Esophagus muscularis mucosa (tissue), 4 donors: Measurements from ENCODE around the gene NAA80. TPM values are rescaled to one million over a fixed set of nuclear protein-coding genes. Genes with fewer than 3 reads are reported as not detected.

Experiments used
- DNase-seq: peaks from one replicate; pipeline ENCODE4 v3.0.0-alpha.2; 2017; ENCODE audit errors: extremely low spot score
- H3K27ac ChIP-seq, 4 donors: fragments of 200-600 bp; sonication (generic); replicated peaks in 1 of 4; 1 replicate in 3 of 4; 2 replicates in 1 of 4; pipeline ENCODE4 v1.5.1; 2016 to 2019; ENCODE audit warnings: mild to moderate bottlenecking in 1 of 4
- H3K27me3 ChIP-seq, 4 donors: fragments of 200-600 bp; sonication (generic); one replicate each; pipeline versions ENCODE4 v1.5.1 to v1.6.0; 2016 to 2019
- H3K36me3 ChIP-seq, 4 donors: fragments of 200-600 bp; sonication (generic); one replicate each; pipeline ENCODE4 v1.5.1; 2016 to 2019
- H3K4me1 ChIP-seq, 4 donors: fragments of 200-600 bp; sonication (generic); one replicate each; pipeline ENCODE4 v1.5.1; 2016 to 2019
- H3K4me3 ChIP-seq, 4 donors: fragments of 200-600 bp; sonication (generic); 1 replicate in 2 of 4; 2 replicates in 2 of 4; pipeline ENCODE4 v1.5.1; 2016 to 2019; ENCODE audit warnings: mild to moderate bottlenecking in 4 of 4, moderate library complexity in 1 of 4
- H3K9me3 ChIP-seq, 4 donors: fragments of 200-600 bp; sonication (generic); 1 replicate in 3 of 4; 2 replicates in 1 of 4; pipeline ENCODE4 v1.5.1; 2016 to 2019
- CTCF ChIP-seq, 3 experiments: fragments of 200-600 bp in 2 of 3; fragments of 450-650 bp in 1 of 3; sonication (generic) in 2 of 3; IDR thresholded peaks; one replicate each; pipeline ENCODE4 v1.5.1; 2017 to 2019; ENCODE audit warnings: antibody characterized with exemption in 3 of 3, mild to moderate bottlenecking in 2 of 3, moderate library complexity in 1 of 3
- EP300 ChIP-seq: sonication (generic); formaldehyde crosslinking; IDR thresholded peaks from one replicate; pipeline ENCODE4 v1.6.1; 2017; ENCODE audit warnings: antibody characterized with exemption
- POLR2A ChIP-seq: fragments of 450-650 bp; IDR thresholded peaks from one replicate; pipeline ENCODE4 v1.6.1; 2017; ENCODE audit warnings: antibody characterized with exemption, moderate library complexity, mild to moderate bottlenecking, low read depth
- POLR2AphosphoS5 ChIP-seq, 2 donors: sonication (generic); formaldehyde crosslinking; IDR thresholded peaks; one replicate each; pipeline ENCODE4 v1.6.1; 2017; ENCODE audit warnings: antibody characterized with exemption in 2 of 2
- WGBS: methylation state at CpG from one replicate; pipeline ENCODE4 v1.1.5; 2018; 5-methylcytosine and 5-hydroxymethylcytosine counted together
- intact Hi-C: fragments of 100-400 bp; cut with DNase I; formaldehyde crosslinking; loops from one replicate; pipeline ENCODE4 v1.15.1; 2023
- total RNA-seq, 4 donors: library from RNA; depleted of rRNA; stranded (reverse); fragments of >200 nt; gene quantifications; one replicate each; pipeline versions ENCODE4 v1.1.0 to v1.2.1, GENCODE V29; 2016

Gene NAA80
- total RNA-seq, 4 donors from 2014 or later = 6.8 to 9.5 (median 8.0) TPM

GRCh38 chr3:50293079-50293801, 6.0 kb downstream of the NAA80 start:
- peaks cover 25 to 46% (median 34%) of the 10 kb centered on the region in 4 donors for H3K4me1 ChIP-seq
- TF ChIP-seq EP300 (no peak), CTCF (IDR thresholded peaks at IDR 0.05) (no peak), POLR2A (no peak), POLR2AphosphoS5 (IDR thresholded peaks at IDR 0.05) (no peak)
- intact Hi-C loops = no loop called here
- peaks cover 23 to 32% (median 24%) of the 10 kb centered on the region in 4 donors for H3K36me3 ChIP-seq
- 72% methylated on average over 10 of the region's 12 CpGs for WGBS
- no peak for DNase-seq
- peak overlapping the region; percentile 87 to 95 (median 92) for H3K27ac ChIP-seq
- H3K27me3 ChIP-seq = no peaks in the 10 kb centered on the region
- H3K4me3 ChIP-seq = peak overlapping the region; percentile 82 to 99 (median 94)
- no peaks in the 10 kb centered on the region for H3K9me3 ChIP-seq

GRCh38 chr3:50292159-50293078, 6.8 kb downstream of the NAA80 start, which contains the start of gene IFRD2:
IFRD2 (minus strand) TSS chr3:50292429; CDS start chr3:50292274, 155 bp downstream.
- TF ChIP-seq CTCF (IDR thresholded peaks at IDR 0.05) = no peak
- TF ChIP-seq POLR2A = peak; percentile 79
- TF ChIP-seq POLR2AphosphoS5 (IDR thresholded peaks at IDR 0.05) = peak; percentile 90 to 97
- TF ChIP-seq EP300 = no peak
- peak; percentile 99 for DNase-seq
- 0% methylated on average over 40 of the region's 67 CpGs for WGBS
- Histone ChIP-seq H3K27me3 (no peaks in the 10 kb centered on the region), H3K36me3 (peaks cover 30 to 40% (median 32%) of the 10 kb centered on the region in 4 donors), H3K9me3 (no peaks in the 10 kb centered on the region), H3K27ac (peak within 1 kb of the TSS; percentile 87 to 95 (median 92)), H3K4me3 (peak within 1 kb of the TSS; percentile 82 to 99 (median 94)), H3K4me1 (peaks cover 26 to 38% (median 28%) of the 10 kb centered on the region in 4 donors)
- intact Hi-C loops = no loop called here

GRCh38 chr3:50290161-50290641, 9.0 kb downstream of the NAA80 start:
- WGBS = 92% methylated on average over 14 of the region's 16 CpGs
- no peak for DNase-seq
- no peak for TF ChIP-seq POLR2A
- TF ChIP-seq CTCF (IDR thresholded peaks at IDR 0.05) = no peak
- TF ChIP-seq EP300 = no peak
- no peak for TF ChIP-seq POLR2AphosphoS5 (IDR thresholded peaks at IDR 0.05)
- Histone ChIP-seq H3K4me1 (peaks cover 26 to 36% (median 33%) of the 10 kb centered on the region in 4 donors), H3K36me3 (peaks cover 30 to 48% (median 43%) of the 10 kb centered on the region in 4 donors), H3K27me3 (no peaks in the 10 kb centered on the region), H3K4me3 (no peak overlapping the region), H3K27ac (no peak overlapping the region), H3K9me3 (no peaks in the 10 kb centered on the region)
- intact Hi-C loops = no loop called here

GRCh38 chr3:50289130-50289529, 10.1 kb downstream of the NAA80 start:
- Histone ChIP-seq H3K4me1 (peaks cover 26 to 36% (median 33%) of the 10 kb centered on the region in 4 donors), H3K9me3 (no peaks in the 10 kb centered on the region), H3K27ac (no peak overlapping the region), H3K36me3 (peaks cover 30 to 48% (median 43%) of the 10 kb centered on the region in 4 donors), H3K4me3 (no peak overlapping the region), H3K27me3 (no peaks in the 10 kb centered on the region)
- TF ChIP-seq POLR2A = no peak
- no peak for TF ChIP-seq EP300
- TF ChIP-seq CTCF (IDR thresholded peaks at IDR 0.05) = no peak
- TF ChIP-seq POLR2AphosphoS5 (IDR thresholded peaks at IDR 0.05) = no peak
- no peak for DNase-seq
- WGBS = 92% methylated on average over 6 of the region's 6 CpGs
- intact Hi-C loops = no loop called here
